GM18519 (cell line): ENCODE results near the gene DCDC1.

ENCODE experiments used
- ATAC-seq: cut with Tn5 transposase; IDR thresholded peaks from one replicate; pipeline ENCODE4 v1.9.1; 2021; ENCODE audit warnings: mild to moderate bottlenecking, moderate library complexity; ENCODE audit not compliant: unreplicated experiment, low FRiP score

The DCDC1 gene

GRCh38 chr11:30919389-30920152, 450.0 kb downstream of the DCDC1 start:
- no peak for ATAC-seq

- ATAC-seq = peak; percentile 59
These were observed 451.6 kb downstream of the DCDC1 start for GRCh38 chr11:30917859-30918478.

GRCh38 chr11:30917266-30917665, 452.3 kb downstream of the DCDC1 start:
- no peak for ATAC-seq

- ATAC-seq = no peak
These were observed 452.8 kb downstream of the DCDC1 start for GRCh38 chr11:30916764-30917163.

GRCh38 chr11:30914143-30914762, 455.3 kb downstream of the DCDC1 start:
- ATAC-seq = no peak

GRCh38 chr11:30911247-30911646, 458.3 kb downstream of the DCDC1 start:
- ATAC-seq = no peak

GRCh38 chr11:30908857-30909256, 460.7 kb downstream of the DCDC1 start:
- no peak for ATAC-seq

- ATAC-seq = no peak
These were observed 461.3 kb downstream of the DCDC1 start for GRCh38 chr11:30908272-30908671.

GRCh38 chr11:30902929-30903328, 466.6 kb downstream of the DCDC1 start:
- ATAC-seq = peak; percentile 46

GRCh38 chr11:30895046-30895445, 474.5 kb downstream of the DCDC1 start:
- ATAC-seq = no peak

- no peak for ATAC-seq
These were observed 476.2 kb downstream of the DCDC1 start for GRCh38 chr11:30893318-30893717.

- no peak for ATAC-seq
These were observed 480.3 kb downstream of the DCDC1 start for GRCh38 chr11:30889143-30889794.

GRCh38 chr11:30879322-30880005, 490.1 kb downstream of the DCDC1 start:
- ATAC-seq = no peak

GRCh38 chr11:30878400-30878799, 491.1 kb downstream of the DCDC1 start:
- ATAC-seq = no peak

- ATAC-seq = no peak
These were observed 492.7 kb downstream of the DCDC1 start for GRCh38 chr11:30876663-30877396.

- no peak for ATAC-seq
These were observed 493.3 kb downstream of the DCDC1 start for GRCh38 chr11:30876228-30876627.

GRCh38 chr11:30875806-30876205, 493.7 kb downstream of the DCDC1 start:
- ATAC-seq = no peak

- no peak for ATAC-seq
These were observed 495.5 kb downstream of the DCDC1 start for GRCh38 chr11:30873924-30874610.

- ATAC-seq = no peak
These were observed 500.9 kb downstream of the DCDC1 start for GRCh38 chr11:30868626-30869081.
